Limb (tissue), 2 donors: Measurements from ENCODE around the gene TNFAIP1.
"Not testable (repeated sequence)": the region's sequence is repeated elsewhere in the genome, so short reads cannot be mapped to it uniquely, and the experiment has no call there.

Source experiments
- DNase-seq, 2 donors: peaks; one replicate each; pipeline ENCODE4 v3.0.0-alpha.2; 2016; ENCODE audit errors: extremely low spot score in 2 of 2

The TNFAIP1 gene, protein sequence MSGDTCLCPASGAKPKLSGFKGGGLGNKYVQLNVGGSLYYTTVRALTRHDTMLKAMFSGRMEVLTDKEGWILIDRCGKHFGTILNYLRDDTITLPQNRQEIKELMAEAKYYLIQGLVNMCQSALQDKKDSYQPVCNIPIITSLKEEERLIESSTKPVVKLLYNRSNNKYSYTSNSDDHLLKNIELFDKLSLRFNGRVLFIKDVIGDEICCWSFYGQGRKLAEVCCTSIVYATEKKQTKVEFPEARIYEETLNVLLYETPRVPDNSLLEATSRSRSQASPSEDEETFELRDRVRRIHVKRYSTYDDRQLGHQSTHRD

DNA sequence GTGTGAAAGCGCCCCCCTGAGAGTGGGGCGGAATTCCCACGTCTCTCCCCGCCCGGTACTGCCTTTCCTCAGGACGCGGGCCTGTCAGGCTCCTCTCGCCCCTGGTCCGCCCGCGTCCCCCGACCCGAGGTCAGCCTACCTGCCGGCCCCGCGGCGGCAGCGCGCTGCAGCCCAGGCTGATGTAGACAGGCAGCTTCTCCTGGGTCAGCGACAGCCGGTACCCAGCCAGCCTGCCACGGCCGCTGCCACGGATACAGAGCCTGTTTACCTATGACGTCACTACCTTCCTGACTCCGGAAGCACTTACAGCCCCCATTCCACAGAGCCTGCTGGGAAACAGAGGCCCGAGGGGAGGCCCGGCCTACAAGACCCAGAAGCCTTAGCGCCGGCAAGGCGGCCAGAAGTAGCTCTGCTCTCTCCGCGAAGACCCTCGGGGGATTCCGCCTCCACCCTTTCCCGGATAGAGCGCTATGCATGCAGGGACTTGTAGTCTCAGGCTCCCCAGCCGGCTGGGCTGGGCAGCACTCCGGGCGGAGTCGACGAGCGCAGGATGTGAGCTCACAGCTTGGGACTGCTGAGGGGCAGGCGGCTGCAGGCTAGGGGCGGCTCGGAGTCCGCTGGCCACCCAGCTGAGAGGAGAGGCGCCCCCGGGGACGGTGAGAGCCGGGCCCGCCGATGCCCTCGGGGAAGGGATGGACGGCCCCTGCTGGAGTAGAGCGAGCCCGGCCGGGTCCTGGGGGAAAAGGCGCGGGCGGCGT, at the start of gene TNFAIP1, which contains the start of gene IFT20:
TNFAIP1 (plus strand) TSS at position 561 of the 758 bp plus-strand sequence. CDS start 3,761 bp downstream, outside the sequence.
IFT20 (minus strand) TSS at position 272 of the 758 bp plus-strand sequence. CDS start 3,487 bp downstream, outside the sequence.
- peak; percentile 99 to 100 for DNase-seq

DNA sequence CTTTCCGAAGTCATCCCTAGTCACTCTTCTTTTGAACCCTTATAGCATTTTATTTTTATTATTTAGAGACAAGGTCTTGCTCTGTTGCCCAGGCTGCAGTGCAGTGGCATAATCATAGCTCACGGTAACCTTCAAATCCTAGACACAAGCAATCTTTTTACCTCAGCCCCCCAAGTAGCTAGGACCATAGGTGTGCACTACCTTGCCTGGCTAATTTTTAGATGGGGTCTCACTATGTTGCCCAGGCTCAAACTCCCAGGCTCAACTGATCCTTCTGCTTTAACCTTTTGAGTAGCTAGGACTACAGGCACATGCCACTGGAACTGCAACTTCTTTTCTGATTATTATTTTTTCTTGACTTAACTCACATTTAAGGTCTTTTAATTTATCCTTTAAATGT, 49.6 kb upstream of the TNFAIP1 start:
- DNase-seq = no peak

DNA sequence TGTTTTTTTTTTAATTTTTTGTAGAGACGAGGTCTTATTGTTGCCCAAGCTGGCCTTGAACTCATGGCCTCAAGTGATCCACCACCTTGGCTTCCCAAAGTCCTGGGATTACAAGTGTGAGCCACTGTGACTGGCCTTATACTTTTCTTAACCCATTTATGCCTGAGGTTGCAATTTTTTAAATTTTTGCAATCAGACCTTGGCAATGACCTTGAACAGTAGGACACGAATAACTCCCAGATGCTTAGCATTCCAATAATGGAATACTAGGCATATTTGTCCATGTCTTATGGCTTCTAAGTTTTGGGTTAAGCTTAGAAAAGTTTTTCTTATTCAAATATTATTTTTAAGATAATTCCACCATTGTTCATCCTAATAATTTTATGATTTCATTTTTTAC, 44.9 kb upstream of the TNFAIP1 start:
- no peak for DNase-seq

DNA sequence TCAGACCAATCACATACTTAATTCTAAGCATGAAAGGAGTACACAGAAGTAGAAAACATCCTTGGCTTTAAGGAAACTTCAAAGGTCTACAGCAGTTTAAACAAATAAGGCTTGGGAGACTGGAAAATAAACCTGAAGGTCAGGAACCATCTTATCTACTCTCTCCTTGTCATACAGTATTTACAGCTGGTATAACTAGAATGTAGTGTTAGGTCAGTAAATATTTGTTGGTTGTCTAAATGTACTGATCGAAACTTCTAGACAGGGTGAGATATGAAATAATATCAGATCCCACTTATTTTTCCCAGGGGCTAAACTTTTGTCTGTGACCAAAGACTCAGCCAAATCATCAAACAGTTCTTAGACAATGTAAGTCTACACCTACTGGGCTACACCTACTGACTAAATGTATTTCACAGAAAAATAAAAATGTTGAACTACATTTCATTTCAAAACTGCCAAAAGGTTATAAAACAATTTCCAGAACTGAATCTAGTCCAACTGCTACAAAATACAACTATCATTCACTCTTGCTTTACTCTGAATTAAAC, 43.7 kb upstream of the TNFAIP1 start:
- DNase-seq = no peak

DNA sequence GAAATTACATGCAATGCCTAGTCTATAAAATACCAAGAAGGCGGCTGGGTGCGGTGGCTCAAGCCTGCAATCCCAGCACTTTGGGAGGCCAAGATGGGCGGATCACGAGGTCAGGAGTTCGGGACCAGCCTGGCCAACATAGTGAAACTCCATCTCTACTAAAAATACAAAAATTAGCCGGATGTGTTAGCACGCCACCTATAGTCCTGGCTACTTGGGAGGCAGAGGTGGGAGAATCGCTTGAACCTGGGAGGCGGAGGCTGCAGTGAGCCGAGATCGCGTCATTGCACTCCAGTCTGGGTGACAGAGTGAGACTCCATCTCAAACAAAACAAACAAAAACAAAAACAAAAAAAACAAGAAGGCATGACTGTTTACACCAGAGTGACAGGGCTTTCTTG, 42.7 kb upstream of the TNFAIP1 start:
- DNase-seq = not testable (repeated sequence)

DNA sequence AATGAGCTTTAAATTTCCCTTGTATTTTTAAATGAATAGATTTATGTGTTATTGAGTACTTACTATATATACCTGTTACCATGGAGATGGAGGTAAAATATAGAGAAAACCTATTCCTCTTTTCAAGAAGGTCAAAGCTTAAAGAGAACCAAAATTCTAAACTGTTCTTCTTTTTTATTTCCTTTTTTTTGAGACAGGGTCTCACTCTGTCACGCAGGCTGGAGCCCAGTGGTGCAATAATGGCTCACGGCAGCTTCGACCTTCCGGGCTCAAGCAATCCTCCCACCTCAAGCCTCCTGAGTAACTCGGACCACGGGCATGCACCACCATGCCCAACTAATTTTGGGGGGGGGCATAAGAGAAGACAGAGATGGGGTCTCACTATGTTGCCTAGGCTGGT, 41.6 kb upstream of the TNFAIP1 start:
- no peak for DNase-seq

DNA sequence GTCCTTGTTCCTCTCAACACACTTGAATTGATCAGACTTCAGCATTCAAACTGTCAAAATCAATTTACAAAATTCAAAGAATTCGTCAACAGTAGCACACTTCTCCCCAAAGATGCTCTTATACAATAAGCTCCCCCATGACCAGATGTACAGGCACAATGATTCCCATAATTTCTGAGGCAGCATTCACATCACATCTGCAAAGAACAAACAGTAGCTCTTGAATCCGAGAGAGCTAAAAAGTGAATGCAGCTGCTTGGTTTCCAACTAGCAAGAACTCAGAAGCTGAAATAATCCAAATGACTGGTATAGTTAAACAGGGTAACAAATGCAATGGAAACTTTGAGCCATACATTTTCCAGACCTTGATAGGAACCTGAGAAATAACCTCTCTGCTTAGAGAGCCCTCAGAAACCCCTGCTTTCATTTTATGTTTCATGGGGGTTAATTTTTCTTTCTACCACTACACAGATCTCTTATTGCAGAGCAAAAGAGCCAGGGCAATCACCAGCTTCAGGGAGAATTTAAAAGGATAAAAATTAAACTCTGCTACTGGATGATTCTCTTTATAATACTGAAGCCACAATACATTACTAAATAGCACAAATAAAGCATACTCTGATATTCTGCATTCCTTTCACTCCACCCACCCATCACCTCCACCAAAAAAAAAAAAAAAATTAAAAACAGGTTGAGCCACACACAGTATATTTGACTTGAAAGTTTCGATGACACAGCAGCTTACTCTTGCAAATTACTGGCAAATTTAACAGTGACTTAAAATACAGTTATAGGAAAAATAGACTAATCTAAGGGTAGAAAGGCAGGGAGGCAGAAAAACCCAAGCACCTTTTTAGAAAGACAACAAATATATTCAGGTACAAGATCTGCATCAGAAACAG, 39.6 kb upstream of the TNFAIP1 start:
- DNase-seq = no peak

DNA sequence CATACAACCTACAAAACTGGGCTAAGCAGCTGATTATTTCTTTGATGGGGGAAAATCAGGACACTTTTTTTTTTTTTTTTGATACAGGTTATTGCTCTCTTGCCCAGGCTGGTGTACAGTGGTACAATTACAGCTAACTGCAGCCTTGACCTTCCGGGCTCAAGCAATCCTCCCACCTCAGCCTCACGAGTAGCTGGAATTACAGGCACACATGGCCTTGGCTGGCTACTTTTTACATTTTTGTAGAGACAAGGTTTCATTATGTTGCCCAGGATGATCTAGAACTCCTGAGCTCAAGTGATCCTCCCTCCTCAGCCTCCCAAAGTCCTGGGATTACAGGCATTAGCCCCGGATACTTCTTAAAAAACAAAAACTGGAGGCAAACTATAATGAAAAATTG, 37.1 kb upstream of the TNFAIP1 start:
- DNase-seq = no peak

DNA sequence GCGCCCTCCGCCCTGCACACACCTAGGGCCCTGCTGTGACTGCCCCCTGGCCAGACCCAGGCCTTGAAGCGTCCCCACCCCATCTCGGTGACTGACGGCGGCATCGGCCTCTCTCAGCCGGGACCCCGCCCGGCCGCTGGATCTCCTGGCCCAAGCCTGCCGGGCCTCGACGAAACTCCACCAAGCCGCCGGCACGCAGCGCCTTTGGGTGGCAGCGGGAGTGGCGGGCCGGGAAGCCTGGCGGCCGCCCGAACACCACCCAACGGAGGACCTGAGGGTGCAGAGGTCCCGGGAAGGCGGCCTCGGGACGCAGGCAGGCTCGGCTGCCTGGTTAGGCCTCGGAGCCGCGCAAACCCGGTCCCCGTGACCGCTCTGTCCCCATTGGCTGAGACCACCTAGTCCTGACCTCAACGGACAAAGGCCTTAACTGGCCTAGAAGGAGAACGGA, 28.6 kb upstream of the TNFAIP1 start:
- DNase-seq = peak in 1 of 2 donors; percentile 38

DNA sequence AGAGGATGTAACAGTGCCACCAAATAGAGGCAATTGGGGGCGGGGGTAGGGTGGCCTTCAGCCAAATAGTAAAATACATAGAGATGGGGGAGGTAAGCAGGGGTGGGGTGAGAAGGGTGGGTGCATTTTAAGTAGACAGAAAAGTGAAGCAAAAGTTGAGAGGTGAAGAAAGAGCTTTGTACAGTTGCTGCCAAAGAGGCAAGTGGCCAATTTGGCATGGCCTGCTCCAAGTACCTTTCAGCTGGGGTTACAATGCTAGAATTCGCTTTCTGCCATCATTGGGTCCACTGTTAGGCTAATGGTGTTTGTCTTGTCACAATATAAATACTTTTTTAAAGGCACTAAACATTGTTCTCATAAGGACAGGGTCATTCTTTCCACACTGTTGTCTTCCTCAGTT, 21.7 kb upstream of the TNFAIP1 start:
- DNase-seq = no peak

DNA sequence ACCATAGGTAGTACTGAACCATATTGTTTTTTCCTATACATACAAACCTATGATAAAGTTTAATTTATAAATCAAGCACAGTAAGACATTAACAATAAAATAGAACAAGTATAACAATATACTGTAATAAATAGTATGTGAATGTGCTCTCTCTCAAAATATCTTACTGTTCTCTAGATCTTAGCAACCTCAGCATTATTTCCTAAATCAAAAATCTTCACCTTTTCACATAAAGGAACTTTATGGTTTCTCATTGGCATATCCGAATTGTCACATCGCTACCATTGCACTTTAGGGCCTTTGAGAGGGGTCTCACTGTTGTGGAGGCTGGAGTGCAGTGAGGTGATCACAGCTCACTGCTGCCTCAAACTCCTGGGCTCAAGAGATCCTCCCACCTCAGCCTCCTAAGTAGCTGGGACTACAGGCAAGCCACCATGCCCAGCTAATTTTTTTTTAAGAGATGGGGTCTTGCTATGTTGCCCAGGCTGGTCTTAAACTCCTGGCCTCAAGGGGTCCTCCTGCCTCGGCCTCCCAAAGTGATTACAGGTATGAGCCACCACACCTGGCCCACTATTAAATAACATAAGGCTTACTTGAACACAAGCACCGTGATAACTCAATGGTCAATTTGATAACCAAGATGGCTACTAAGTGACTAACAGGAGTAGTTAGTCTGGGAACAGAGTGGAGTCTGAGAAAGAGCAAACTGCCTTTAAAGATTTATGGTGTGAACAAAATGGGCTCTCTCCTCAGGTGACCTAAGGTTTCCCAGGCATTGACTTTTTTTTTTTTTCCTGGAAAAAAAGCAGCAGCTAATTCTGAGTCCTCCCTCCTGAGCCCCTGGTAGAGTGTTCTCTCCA, 19.5 kb upstream of the TNFAIP1 start:
- no peak for DNase-seq

DNA sequence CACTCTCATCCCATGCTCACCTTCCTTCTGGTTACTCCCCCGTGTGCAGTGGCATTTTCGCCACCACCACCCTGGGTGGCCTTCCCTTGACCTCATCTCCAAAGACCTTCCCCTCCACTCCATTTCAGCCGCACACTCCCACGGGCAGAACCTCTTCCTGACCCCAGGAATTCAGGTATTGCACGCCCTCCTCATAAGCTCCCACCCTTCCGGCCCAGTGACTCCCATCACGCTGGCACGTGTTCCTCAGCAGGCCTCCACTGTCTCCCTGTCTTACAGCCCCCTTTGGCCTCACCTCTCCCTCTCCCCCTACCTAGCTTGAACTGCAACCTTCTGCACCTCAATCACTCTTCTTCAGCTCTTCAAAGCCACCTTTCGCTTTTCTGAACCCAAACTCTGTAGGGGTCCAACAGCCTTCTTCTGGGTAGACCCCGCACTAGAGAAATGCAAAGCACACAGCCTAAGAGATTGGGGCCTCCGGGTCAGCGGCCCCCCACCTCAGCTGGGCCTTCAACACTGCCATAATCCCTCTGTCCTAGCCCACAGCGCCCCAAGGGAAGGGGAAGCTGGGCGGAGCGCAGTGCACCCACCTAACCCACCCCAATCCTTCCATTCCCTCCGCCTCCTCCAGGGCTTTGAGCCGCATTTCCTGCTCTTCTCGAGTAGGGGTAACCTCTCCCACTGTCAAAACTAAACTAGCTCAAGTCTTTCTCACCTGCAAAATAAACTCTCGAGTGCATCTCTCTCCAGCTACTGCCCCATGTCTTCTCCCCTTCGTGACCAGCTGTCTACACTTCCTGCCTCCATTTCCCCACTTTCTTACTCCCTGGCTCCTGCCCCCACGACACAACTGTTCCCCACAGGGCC, 18.2 kb upstream of the TNFAIP1 start:
- DNase-seq = no peak

DNA sequence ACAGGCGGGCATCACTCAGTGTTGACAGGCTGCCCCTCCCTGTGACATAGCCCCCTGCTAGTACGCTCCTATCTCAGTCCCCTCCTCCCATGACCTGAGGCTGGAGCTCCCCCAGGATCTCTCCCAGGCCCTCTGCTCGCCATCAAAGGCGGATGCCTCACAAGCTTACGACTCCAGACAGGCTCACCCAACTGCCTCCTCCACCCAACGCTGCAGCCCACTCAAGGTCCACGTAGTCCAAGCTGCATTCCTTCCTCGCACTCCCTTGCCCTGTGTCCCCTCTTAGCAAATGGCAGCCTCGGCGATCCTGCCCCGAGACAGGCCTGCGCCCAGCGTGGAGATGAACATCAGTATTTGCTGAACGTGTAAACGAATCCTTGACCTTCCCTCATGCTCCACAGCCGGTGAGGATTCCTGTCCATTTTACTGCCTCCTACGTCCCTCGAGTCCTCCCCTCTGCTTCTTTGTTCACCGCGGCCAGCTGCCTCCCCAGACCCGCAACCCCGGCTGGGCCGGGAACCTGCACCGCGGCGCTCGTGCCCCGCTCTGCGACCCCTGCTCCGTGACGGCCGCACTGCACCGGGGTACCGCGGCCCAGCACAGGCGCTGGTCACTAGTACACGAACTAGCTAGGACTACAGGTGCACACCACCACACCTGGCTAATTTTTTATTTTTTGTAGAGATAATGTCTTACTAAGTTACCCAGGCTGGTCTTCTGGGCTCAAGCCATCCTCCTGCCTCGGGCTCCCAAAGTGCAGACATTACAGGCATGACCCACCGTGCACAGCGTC, 17.4 kb upstream of the TNFAIP1 start:
- no peak for DNase-seq

DNA sequence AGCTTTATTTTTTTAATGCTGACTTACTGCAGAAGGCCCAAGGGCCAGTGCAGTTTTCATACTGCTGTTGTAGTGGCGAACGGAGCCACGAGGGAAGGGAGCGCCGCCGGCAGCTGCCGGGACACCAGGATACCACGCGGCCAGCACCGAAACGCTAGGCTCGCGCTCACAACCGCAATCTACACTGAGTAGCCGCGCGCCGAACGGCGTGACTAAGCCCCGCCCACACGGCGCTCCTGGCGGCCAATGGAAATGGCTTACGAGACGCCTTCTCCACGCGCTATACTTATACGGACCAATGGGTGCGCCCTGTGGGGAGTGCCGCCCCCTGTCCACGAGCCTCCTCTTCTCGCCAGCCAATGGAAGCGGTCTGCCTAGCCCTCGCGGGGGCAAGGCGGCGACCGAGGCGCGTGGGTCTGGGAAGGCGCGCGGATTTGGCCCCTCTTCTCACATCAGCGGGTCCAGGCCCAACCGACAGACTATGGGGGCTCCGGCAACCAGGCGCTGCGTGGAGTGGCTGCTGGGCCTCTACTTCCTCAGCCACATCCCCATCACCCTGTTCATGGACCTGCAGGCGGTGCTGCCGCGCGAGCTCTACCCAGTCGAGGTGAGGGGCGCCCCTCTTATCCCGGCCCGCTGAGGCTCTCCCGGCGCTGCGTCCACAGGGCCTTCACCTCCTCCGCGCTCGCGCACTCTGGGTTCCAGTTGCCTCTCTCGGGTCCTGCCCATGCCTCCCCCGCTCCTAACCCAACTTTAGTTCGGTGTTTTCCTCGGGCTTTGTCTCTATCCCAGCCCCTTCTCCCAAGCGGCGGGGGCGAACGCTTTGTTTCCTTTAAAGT, 16.6 kb upstream of the TNFAIP1 start, which contains the start of gene TMEM97:
TMEM97 (plus strand) TSS at position 442 of the 839 bp plus-strand sequence; CDS start at position 482, 40 bp downstream.
- peak; percentile 96 to 98 for DNase-seq

DNA sequence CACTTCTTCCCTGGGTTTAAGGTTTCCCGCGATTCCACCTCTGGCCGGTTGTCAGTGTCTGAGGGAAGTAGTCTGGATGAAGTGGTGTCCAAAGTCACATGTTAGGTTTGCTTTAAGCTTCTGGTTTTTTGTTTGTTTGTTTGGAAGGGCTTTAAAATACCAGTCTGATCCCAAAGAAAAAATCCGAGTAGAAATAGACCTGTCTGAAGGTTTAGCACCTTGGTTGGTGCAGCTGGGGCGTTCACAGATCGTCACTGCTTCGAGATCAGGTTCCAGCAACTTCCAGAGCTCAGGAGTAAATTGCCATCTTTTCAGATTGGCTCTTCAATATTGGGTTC, 16.0 kb upstream of the TNFAIP1 start:
- no peak for DNase-seq

DNA sequence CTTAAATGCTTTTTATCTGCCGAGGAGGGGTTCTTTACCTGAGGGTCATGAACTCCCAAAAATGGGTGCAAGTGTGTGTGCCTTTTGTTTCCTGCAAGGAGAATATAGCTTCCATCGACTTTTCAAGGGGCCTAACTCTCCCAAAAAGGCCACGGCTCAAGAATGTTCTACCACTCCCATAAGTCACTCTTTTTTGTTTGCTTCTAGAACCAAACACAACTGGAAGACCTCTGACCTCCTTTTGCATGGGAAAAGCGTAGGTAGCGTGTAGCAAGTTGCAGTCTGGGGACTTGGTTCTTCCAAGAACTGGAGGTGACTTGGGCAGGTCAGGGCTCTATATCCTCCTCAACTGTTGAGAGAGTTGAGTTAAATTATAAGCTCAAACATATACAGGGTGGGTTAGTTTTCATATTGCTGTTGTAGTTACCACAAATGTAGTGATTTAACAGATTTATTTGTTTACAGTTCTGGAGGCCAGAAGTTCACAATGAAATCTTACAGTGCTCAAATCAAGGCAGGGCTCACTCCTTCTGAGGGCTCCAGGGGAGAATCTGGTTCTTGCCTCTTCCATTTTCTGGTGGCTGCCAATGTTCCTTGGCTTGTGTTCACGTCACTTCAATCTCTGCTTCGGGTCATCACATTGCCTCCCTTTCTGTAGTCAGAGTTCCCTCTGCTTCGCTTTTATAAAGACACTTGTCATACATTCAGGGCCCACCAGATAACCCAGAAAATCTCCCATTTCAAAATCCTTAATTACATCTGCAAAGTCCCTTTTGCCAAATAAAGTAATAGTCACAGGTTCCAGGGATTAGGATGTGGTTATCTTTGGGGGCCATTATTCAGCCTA, 15.1 kb upstream of the TNFAIP1 start:
- no peak for DNase-seq

DNA sequence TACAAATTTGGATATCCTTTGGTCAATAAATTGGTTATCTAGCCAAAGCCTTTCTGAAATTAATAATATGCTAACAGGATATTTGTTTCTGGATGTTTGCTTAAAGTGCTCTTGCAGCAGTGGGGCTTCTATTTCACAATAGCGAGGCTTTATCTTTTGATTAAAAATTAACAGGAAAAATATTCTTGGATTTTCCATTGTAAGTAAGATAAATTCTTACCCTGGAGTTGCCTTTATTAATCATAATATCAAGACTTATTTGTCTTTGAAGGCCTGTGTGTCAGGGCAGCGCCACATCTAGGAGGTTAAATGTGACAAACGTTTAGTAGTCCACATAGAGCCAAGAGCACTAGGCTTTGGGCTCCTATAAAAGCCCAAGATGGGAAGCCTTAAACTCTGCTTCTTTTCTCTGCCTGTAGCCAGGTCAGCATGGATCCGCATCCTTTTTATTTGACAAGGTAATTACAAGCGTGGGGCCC, 11.3 kb upstream of the TNFAIP1 start:
- DNase-seq = no peak
